NT2/D1 (cell line): Measurements from ENCODE around the gene INTS1.

Experiments
- DNase-seq: peaks from one replicate; pipeline ENCODE4 v3.0.0-alpha.2; 2011; ENCODE audit warnings: low read depth, low spot score
- H3K27me3 ChIP-seq: 2 replicates; pipeline ENCODE4 v1.6.0; 2011; ENCODE audit warnings: mild to moderate bottlenecking; ENCODE audit not compliant: insufficient read length, insufficient read depth
- H3K36me3 ChIP-seq: 2 replicates; pipeline ENCODE4 v1.6.1; 2011; ENCODE audit warnings: mild to moderate bottlenecking, low read length, mixed read lengths; ENCODE audit not compliant: insufficient read depth, insufficient read length
- H3K4me1 ChIP-seq: 2 replicates; pipeline ENCODE4 v1.5.1; 2011; ENCODE audit not compliant: insufficient read depth, insufficient read length
- H3K4me3 ChIP-seq: 2 replicates; pipeline ENCODE4 v1.5.1; 2011; ENCODE audit warnings: low read depth; ENCODE audit not compliant: insufficient read length
- H3K9ac ChIP-seq: 2 replicates; pipeline ENCODE4 v1.6.0; 2011; ENCODE audit warnings: low read depth; ENCODE audit not compliant: insufficient read length
- H3K9me3 ChIP-seq: 2 replicates; pipeline ENCODE4 v1.5.1; 2011; ENCODE audit warnings: mild to moderate bottlenecking, low read length; ENCODE audit not compliant: insufficient read depth
- SUZ12 ChIP-seq: IDR thresholded peaks from 2 replicates; pipeline ENCODE4 v1.6.1; 2011; ENCODE audit not compliant: insufficient read length, insufficient read depth; ENCODE audit errors: extremely low read depth
- YY1 ChIP-seq: IDR thresholded peaks from 2 replicates; pipeline ENCODE4 v1.6.1; 2011; ENCODE audit not compliant: insufficient read length, insufficient read depth
- ZNF274 ChIP-seq: IDR thresholded peaks from 2 replicates; pipeline ENCODE4 v1.6.1; 2011; ENCODE audit warnings: mild to moderate bottlenecking, low read depth, low read length

Gene INTS1

GRCh38 chr7:1439373-1440363 lies 64.5 kb downstream of the INTS1 start:
- no peaks in the 10 kb centered on the region; the same call in 1 of the 2 replicates for H3K9me3 ChIP-seq
- no peak for TF ChIP-seq YY1
- no peak for TF ChIP-seq SUZ12
- TF ChIP-seq ZNF274: no peak
- H3K9ac ChIP-seq: no peak overlapping the region
- peaks cover 59% of the 10 kb centered on the region for H3K36me3 ChIP-seq
- H3K4me3 ChIP-seq: no peak overlapping the region
- no peaks in the 10 kb centered on the region for H3K27me3 ChIP-seq
- DNase-seq: no peak
- H3K4me1 ChIP-seq: peaks cover 8% of the 10 kb centered on the region

- no peak for DNase-seq
- no peak for TF ChIP-seq YY1
- no peak for TF ChIP-seq SUZ12
- no peak for TF ChIP-seq ZNF274
- H3K9ac ChIP-seq: no peak overlapping the region
- H3K9me3 ChIP-seq: no peaks in the 10 kb centered on the region; the same call in 1 of the 2 replicates
- peaks cover 8% of the 10 kb centered on the region for H3K4me1 ChIP-seq
- H3K27me3 ChIP-seq: no peaks in the 10 kb centered on the region
- peaks cover 59% of the 10 kb centered on the region for H3K36me3 ChIP-seq
- H3K4me3 ChIP-seq: no peak overlapping the region
Observed at GRCh38 chr7:1438821-1439220, 65.4 kb downstream of the INTS1 start.

GRCh38 chr7:1438208-1438607 lies 66.0 kb downstream of the INTS1 start:
- no peak overlapping the region for H3K4me3 ChIP-seq
- TF ChIP-seq YY1 (no peak), ZNF274 (no peak), SUZ12 (no peak)

GRCh38 chr7:1437155-1437880 lies 66.9 kb downstream of the INTS1 start:
- H3K9me3 ChIP-seq: no peaks in the 10 kb centered on the region; the same call in 1 of the 2 replicates
- H3K4me3 ChIP-seq: no peak overlapping the region
- no peak for DNase-seq
- peaks cover 59% of the 10 kb centered on the region for H3K36me3 ChIP-seq
- no peak overlapping the region for H3K9ac ChIP-seq
- peaks cover 13% of the 10 kb centered on the region for H3K4me1 ChIP-seq
- no peaks in the 10 kb centered on the region for H3K27me3 ChIP-seq
- no peak for TF ChIP-seq ZNF274
- TF ChIP-seq SUZ12: no peak
- TF ChIP-seq YY1: no peak

More at GRCh38 chr7:1438208-1438607, 66.0 kb downstream of the INTS1 start:
- no peak for DNase-seq
- peaks cover 8% of the 10 kb centered on the region for H3K4me1 ChIP-seq
- no peak overlapping the region for H3K9ac ChIP-seq
- H3K9me3 ChIP-seq: no peaks in the 10 kb centered on the region; the same call in 1 of the 2 replicates
- H3K36me3 ChIP-seq: peaks cover 59% of the 10 kb centered on the region
- H3K27me3 ChIP-seq: no peaks in the 10 kb centered on the region

- no peak for TF ChIP-seq YY1
- no peak for TF ChIP-seq ZNF274
- TF ChIP-seq SUZ12: no peak
- H3K27me3 ChIP-seq: no peaks in the 10 kb centered on the region
- peaks cover 13% of the 10 kb centered on the region for H3K4me1 ChIP-seq
Observed at GRCh38 chr7:1436608-1437007, 67.6 kb downstream of the INTS1 start.

GRCh38 chr7:1434891-1435670 lies 69.1 kb downstream of the INTS1 start:
- H3K4me1 ChIP-seq: peaks cover 17% of the 10 kb centered on the region
- no peak overlapping the region for H3K9ac ChIP-seq
- peaks cover 37% of the 10 kb centered on the region for H3K36me3 ChIP-seq
- H3K4me3 ChIP-seq: no peak overlapping the region
- TF ChIP-seq SUZ12 (no peak), ZNF274 (no peak), YY1 (no peak)
- no peak for DNase-seq
- no peaks in the 10 kb centered on the region for H3K27me3 ChIP-seq
- no peaks in the 10 kb centered on the region; the same call in 1 of the 2 replicates for H3K9me3 ChIP-seq

More at GRCh38 chr7:1436608-1437007, 67.6 kb downstream of the INTS1 start:
- peaks cover 53% of the 10 kb centered on the region for H3K36me3 ChIP-seq
- no peak for DNase-seq
- H3K9ac ChIP-seq: no peak overlapping the region
- no peaks in the 10 kb centered on the region; the same call in 1 of the 2 replicates for H3K9me3 ChIP-seq
- no peak overlapping the region for H3K4me3 ChIP-seq
